ENCODE results near the gene GRB10.

GRB10 gene

GRCh38 chr7:50713123-50713965 is 69.4 kb downstream of the GRB10 start:
- no peak for DNase-seq

- no peak for DNase-seq
Measured at GRCh38 chr7:50712252-50713122, 70.2 kb downstream of the GRB10 start.

- DNase-seq, result no peak
Measured at GRCh38 chr7:50711271-50712175, 71.2 kb downstream of the GRB10 start.

GRCh38 chr7:50710441-50711154 is 72.1 kb downstream of the GRB10 start:
- no peak for DNase-seq

GRCh38 chr7:50709151-50709550 is 73.5 kb downstream of the GRB10 start:
- DNase-seq, result no peak

GRCh38 chr7:50707236-50708006 is 75.3 kb downstream of the GRB10 start:
- DNase-seq, result no peak

- no peak for DNase-seq
Measured at GRCh38 chr7:50706469-50706937, 76.2 kb downstream of the GRB10 start.

- DNase-seq, result no peak
Measured at GRCh38 chr7:50704844-50705243, 77.9 kb downstream of the GRB10 start.

- DNase-seq, result no peak
Measured at GRCh38 chr7:50703654-50704053, 79.0 kb downstream of the GRB10 start.

- DNase-seq, result no peak
Measured at GRCh38 chr7:50699143-50699542, 83.6 kb downstream of the GRB10 start.

GRCh38 chr7:50697748-50698147 is 84.9 kb downstream of the GRB10 start:
- DNase-seq, result no peak

- no peak for DNase-seq
Measured at GRCh38 chr7:50696810-50697582, 85.7 kb downstream of the GRB10 start.

- no peak for DNase-seq
Measured at GRCh38 chr7:50695026-50695425, 87.7 kb downstream of the GRB10 start.

GRCh38 chr7:50693455-50694130 is 89.1 kb downstream of the GRB10 start:
- DNase-seq, result no peak

- DNase-seq, result no peak
Measured at GRCh38 chr7:50690541-50691011, 92.1 kb downstream of the GRB10 start.

GRCh38 chr7:50688226-50688590 is 94.5 kb downstream of the GRB10 start:
- DNase-seq, result no peak

GRCh38 chr7:50687575-50688225 is 95.0 kb downstream of the GRB10 start:
- no peak for DNase-seq

GRCh38 chr7:50687096-50687495 is 95.6 kb downstream of the GRB10 start:
- no peak for DNase-seq
